MM.1S (cell line): ENCODE results near the gene CTBP1.

Source experiments
- EZH2 ChIP-seq: fragments of 300-600 bp; sonication (generic); optimal IDR thresholded peaks from 2 replicates; pipeline ENCODE3; 2017; ENCODE audit warnings: low read depth, mild to moderate bottlenecking, antibody characterized with exemption, low read length, mixed read lengths
- EZH2phosphoT487 ChIP-seq: fragments of 300-600 bp; sonication (generic); IDR thresholded peaks from 2 replicates; pipeline ENCODE4 v1.6.1; 2018; ENCODE audit warnings: antibody characterized with exemption, low read length
- TF ChIP-seq, protein P1 (sequence below): fragments of 300-600 bp; sonication (generic); IDR thresholded peaks from 2 replicates; pipeline ENCODE4 v1.5.1; 2016; ENCODE audit warnings: antibody characterized with exemption, low read length, mixed read lengths

DNA sequence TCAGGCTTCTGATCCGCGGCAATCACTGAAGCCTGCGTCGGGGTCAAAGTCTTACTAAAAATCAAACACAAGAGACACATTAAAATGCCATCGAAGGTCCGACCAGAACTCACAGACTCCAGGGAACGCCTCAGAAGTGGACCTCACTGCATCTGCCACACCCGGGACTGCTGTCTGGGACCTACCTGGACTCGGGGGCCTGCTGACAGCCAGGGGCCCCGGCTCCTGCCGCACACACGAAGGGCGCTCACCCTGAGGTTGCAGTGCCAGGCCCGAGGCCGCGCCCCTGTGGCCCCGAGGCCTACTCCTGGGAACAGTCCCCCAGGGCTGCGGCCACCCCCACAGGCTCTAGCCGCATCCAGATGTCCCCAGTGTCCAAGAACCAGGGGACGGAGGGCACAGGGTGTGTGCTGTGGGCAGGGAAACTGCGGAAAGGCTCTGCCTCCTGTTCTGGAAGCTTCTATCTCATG, 7.4 kb downstream of the CTBP1 start:
- TF ChIP-seq EZH2: no peak
- TF ChIP-seq, protein P1, sequence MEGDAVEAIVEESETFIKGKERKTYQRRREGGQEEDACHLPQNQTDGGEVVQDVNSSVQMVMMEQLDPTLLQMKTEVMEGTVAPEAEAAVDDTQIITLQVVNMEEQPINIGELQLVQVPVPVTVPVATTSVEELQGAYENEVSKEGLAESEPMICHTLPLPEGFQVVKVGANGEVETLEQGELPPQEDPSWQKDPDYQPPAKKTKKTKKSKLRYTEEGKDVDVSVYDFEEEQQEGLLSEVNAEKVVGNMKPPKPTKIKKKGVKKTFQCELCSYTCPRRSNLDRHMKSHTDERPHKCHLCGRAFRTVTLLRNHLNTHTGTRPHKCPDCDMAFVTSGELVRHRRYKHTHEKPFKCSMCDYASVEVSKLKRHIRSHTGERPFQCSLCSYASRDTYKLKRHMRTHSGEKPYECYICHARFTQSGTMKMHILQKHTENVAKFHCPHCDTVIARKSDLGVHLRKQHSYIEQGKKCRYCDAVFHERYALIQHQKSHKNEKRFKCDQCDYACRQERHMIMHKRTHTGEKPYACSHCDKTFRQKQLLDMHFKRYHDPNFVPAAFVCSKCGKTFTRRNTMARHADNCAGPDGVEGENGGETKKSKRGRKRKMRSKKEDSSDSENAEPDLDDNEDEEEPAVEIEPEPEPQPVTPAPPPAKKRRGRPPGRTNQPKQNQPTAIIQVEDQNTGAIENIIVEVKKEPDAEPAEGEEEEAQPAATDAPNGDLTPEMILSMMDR: no peak
- no peak for TF ChIP-seq EZH2phosphoT487
